HG02840 (cell line): Measurements from ENCODE around the gene PLD4.

Source experiments
- ATAC-seq: cut with Tn5 transposase; IDR thresholded peaks from one replicate; pipeline ENCODE4 v1.9.1; 2021; ENCODE audit warnings: mild to moderate bottlenecking, moderate library complexity, moderate number of reproducible peaks; ENCODE audit not compliant: unreplicated experiment, low FRiP score

The PLD4 gene

DNA sequence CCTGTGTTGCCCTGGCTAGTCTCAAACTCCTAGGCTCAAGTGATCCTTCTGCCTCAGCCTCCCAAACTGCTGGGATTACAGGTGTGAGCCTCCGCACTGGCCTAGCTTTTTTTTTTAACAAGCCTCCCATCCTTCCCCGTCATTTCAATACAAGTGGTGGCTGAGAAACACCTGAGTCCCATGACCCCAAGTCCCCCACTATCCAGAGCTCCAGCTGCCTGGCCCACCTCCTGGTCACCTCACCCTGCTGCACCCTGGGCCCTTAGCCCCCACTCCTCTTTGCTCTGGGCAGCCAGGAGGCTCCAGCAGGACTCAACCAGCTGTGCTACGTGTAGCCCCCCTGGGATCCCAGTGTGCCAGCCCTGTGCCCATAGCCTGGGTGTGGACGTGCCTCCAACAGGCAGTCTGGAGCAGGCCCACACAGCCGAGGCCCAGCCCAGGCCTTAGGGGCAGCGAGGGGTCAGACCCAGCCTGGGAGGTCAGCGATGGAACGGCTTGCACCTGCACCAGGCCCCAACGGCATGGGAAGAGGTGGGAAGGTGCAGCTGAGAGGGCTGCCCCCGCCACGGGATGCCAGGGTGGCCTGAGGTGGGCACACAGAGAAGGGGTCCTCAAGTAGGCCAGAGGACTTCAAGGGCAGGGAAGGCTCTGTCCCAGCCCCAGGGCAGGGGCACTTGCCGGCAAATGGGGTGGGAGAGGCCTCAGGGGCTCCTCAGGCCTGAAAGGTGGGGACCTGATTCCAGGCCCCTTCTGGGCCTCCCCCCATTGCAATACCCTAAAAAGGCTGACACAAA is 47.0 kb downstream of the PLD4 start:
- ATAC-seq = no peak

DNA sequence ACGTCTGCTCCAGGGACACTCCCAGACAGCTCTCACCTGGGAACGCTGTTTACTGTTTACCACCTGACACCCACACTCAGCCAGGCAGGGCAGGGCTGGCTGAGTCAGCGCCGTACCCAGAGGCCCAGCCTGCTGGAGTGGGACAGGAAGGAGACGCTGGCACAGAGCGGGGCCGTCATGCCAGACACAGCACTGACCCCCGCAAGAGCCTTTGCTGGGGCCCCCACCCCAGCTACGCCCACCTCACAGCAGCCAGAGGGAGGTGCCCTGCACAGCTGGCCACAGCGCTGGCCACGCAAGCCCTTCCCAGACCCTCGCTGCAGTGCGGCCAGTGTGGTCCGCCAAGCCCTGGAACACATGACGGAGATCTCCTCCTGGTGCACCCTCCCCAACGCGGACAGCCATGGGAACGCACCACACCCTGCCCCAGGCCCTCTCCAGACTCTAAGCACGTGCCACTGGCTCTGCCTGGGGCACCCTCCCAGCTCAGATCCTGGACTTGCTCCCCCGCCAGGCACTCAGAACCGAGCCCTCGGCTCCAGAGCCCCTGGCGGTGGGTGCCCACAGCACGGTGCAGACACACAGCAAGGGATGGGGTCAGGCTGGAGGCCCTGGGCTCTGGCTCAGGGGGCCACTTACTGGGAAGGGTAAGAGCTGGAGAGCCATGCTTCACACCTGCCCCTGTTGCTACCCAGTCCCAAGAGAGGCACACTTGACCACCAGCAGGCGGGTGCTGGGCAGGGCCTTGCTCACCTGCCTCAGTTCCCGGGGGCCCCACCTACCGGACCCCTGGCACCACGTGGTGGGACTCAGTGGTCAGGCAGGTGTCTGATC is 47.8 kb downstream of the PLD4 start:
- no peak for ATAC-seq

DNA sequence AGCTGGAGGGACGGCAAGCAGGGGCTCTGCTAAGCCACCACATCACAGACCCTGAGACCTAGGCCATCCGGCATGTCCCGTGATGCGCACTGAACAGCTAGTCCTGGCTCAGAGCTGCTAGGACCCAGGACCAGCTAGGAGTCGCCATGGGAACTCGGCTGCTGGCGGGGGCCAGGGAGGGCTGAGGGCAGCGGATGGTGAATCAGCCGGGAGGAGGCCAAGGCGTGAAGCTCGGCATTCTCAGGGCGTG is 48.4 kb downstream of the PLD4 start:
- no peak for ATAC-seq

DNA sequence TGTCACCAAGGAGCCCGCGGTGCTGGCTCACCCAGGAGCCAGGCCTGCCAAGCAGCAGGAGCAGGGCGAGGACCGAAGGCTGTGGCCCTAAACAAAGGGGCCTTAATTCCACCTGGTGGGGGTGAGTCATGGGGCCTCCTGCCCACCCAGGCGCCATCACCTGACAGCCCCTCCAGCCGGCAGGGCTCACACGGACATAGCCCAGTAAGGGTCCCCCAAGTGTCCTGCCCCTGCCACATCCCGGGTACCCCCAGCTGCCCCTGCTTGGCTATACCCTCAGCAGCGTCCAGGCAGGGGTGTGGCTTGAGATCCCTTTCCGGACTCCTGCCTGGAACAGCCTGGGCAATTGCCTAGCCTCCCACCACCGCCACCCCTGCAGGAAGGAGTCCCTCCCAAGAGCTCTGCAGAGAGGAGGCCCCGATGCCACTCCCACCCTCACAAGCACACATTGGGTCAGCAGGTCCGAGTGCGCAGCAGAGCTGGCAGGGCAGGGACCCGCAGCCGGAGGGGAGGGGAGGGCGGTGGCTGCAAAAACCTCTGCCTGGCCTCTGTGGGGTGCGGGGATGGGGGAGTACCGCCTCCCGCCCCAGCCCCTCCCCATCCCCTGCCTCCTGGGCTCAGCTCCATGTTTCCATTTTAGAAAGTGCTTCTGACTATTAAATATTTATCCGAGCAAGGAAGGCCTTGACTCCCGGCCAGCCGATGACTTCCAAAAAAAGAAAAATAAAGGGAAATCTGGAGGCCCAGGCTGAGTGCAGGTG is 48.9 kb downstream of the PLD4 start:
- ATAC-seq = no peak

DNA sequence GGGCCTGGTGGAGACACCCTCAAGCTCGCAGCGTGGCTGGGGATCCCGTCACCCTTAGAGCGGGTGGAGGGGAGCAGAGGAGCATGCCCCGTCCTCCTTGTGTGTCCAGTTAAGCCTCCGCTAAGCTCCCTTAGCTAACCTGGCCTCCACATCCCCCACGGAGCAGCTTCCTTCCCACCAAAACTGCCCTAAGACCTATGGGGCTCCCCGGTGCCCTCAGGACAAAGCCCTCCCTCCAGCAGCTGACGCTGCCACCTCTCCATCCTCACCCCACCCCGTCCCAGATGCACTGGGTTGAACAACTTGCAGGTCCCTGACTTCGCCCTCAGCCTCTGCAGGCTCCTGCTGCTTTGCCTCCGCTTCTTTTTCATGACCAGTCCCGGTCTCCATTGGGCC is 49.5 kb downstream of the PLD4 start:
- no peak for ATAC-seq

DNA sequence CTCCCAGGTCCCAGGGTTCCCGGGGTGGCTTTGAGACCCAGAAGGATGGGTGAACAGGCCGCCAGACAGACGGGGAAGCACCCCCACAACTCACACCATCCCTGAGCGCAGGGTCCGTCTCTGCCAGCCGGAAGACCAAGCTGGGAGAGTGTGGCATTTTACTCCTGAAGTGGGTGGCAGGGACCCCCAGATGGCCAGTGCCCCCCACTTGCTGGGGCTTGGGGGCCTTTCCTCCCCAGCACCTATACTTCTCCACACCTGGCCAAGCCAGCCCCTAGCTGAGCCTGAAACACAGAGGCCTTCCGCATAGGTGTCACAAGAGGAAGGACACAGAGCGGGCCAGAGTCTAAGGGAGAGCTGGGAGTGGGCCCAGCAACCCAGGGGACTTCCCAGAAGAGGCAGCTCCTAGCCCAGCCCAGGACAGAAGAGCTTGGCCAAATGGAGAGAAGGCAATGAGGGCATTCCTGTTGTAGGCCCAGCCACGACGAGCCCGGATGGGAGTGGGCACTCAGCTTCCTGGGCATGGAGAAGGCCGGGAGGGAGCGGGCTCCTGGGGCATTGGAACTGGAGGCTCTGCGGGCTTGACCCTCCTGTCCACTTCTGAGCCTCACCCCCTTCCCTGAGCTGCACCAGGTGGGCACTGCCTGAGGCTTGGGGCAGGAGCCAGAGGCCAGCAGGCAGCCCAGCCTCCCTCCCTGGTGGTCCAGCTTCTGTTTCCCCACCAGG is 50.1 kb downstream of the PLD4 start:
- no peak for ATAC-seq

DNA sequence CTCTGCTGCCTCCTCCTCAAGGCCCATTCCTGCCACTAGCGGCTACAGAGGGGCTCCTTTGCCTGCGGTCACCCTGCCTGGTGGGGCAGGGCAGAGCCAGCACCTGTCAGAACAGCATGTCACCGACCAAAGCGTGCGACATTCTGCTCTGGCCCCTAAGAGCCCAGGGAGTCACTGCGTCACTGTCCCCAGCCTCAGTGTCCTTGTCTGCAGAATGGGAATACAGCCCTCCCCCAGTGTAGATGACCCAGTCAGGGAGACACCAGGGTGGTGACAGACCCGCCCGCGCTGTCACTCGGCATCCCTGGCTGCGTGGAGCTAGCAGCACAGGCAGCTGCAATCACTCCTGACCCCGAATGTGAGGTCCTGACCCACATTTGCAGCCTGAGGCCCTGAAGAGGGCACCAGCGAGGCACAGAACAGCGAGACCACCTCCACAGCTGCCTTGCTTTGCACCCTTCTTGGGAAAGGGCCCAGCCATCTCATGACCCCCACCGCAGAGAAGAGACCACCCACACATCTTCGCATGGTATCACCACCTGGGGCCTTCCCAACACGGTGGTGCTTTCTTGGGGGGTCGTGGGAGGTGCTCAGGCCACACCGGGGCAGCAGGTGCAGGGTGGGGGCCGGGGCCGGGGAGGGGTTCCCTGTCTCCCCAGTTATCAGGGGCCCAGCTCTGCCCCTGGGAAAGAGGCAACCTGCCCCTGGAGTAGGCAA is 51.0 kb downstream of the PLD4 start:
- no peak for ATAC-seq

DNA sequence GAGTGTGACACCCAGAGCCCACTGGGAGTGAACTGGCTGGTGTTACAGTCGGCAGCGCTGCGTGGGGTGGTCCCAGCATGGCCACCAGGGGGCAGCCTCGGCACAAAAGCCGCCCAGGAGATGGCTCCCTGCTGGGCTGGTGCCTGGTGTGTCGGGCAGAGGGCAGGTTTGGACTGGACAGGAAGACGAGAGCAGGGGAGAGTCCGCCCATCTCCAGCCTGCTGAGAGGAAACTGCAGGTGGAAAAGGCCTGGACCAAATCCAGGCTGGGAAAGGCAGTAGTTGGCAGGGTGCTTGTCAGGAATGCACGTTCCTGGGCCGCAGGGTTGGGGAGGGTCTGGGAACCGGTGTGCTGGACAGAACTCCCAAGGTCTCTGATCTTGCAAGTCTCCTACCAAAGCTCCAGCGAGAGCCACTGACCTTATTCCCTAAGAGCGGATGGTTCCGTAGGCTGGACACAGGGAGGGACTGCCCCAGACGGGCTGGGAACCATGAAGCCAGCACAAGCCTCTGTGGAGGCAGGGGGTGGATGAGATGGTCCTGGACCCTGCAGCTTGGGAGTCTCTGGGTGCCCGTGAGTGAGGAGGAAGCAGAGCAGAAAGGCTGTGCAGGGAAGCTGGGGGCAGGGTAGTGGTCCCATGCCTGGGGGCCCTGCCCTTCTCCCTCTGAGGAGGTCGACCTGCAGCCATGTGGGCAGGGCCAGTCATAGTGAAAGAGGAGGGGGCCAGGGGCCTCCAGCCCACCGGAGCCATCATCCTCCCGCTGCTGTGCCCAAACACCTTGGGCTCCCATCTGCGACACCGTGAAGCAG is 51.7 kb downstream of the PLD4 start:
- no peak for ATAC-seq

DNA sequence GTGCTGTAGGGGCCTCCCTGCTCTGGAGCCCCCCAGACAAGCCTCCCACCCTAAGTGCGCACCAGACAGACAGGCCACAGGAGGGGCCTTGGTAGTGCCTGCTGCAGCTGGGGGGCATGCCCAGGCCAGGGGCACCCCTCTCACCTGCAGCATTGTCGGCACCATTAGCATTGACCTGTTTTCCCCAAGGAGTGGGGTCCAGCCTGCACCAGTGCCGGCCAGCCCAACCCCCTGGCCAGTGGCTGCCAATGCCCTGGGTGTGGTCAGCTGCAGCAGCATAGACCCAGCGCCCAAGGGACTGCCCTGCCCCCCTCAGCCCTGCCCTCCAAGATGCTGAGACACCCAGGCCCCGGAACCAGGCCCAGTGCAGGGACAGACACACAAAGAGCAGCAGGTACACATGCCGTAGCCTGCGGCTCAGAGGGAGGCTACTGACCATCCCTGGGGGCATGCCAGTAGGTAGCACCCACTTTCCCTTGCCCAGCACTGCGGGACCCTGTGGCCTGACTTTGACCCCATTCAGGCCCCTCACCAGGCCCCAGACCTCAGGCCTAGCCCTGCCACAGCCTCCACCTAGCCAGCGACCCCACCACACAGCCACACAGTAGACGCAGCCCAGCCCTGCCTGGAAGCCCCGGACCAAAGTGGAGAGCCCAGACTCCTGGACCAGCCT is 52.5 kb downstream of the PLD4 start:
- no peak for ATAC-seq

DNA sequence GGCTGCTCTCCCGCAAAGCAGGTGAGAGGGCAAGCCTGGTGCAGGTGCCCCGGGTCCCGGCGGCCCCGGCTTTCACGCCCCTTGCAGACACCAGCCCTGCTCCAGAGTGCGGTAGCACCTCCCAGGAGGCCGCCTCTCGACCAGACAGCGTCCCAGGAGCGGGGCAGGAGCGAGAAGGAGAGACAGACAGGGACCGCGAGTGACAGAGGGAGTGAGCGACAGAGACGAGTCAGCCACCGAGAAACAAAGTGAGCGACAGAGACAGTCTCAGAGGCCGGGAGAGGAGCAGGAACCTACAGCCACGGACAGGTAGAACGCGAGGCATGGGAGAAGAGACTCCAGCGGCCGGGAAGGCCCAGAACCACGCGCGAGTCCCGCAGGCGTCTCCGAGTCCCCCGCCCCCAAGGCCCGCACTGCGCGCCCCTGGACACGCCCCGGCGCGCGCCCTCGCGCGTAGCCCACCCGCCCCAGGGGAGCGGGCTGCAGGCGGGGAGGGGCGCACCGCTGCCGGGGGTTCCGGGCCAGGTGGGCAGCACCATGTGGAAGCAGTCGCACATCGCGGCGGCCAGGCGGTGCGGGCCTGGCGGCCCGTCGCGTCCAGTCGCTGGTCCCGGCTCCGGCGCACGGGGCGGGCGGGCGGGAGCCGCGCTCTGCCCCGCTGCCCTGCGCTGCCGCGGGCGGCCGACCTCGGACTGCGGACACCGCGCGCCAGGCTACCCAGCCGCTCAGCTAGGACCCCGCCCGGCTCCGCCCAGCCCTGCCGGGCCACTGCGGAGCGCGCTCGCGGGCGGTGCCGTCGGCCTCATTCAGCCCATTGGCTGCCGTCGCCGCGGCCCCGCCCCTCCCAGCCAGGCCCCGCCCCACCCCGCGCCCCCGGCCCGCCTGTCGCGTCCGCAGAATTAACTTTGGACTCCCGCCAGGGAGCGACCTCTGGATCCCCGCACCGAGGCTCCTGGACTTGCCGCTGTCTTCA is 53.3 kb downstream of the PLD4 start, which contains the start of gene AHNAK2:
Gene AHNAK2, minus strand, starts transcription at position 694 of the 973 bp plus-strand sequence. Its CDS starts 137 bp downstream, at position 557.
- ATAC-seq = no peak

DNA sequence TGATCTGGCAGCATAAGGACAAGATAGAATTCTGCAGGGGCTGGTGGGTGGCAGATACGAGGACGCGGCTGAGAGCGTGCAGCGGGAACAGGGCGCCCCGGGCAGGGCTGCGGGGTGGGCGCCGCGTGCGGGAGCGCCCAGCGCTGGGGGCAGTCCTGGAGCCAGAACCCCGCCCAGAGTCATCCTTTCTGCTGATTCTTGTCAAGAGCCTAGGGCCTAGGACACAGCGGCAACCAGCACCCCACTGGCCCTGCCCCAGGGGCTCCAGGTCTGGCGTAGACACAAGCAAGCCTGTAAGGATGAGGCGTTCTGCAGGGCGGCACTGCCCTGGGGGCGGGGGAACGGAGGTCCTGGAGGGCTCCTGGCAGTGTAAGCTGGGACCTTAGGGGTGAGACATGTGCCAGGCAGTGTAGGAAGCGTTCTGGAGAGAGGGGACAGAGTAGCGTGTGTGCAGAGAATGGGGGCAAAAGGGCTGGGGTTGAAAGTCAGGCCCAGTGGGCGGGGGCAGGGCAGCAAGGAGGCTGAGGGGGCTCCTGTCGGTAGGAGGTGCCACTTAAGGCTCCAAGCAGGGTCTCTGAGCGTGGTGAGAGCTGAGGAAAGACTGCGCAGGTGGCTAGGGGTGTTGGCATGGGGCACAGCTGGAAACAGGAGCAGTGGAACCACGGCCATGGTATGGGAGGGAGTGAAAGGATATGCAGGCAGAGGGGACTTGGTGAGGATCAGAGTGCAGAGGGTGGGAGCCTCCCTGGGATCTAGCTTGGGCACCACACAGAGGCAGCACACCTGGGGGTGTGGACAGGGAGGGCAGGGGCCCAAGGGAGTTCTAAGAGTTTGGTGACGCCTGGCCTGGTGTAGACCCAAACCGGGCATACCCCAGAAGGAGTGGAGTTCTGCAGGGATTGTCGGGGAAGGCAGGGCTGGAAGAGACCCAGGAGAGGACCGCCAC is 54.3 kb downstream of the PLD4 start:
- no peak for ATAC-seq

DNA sequence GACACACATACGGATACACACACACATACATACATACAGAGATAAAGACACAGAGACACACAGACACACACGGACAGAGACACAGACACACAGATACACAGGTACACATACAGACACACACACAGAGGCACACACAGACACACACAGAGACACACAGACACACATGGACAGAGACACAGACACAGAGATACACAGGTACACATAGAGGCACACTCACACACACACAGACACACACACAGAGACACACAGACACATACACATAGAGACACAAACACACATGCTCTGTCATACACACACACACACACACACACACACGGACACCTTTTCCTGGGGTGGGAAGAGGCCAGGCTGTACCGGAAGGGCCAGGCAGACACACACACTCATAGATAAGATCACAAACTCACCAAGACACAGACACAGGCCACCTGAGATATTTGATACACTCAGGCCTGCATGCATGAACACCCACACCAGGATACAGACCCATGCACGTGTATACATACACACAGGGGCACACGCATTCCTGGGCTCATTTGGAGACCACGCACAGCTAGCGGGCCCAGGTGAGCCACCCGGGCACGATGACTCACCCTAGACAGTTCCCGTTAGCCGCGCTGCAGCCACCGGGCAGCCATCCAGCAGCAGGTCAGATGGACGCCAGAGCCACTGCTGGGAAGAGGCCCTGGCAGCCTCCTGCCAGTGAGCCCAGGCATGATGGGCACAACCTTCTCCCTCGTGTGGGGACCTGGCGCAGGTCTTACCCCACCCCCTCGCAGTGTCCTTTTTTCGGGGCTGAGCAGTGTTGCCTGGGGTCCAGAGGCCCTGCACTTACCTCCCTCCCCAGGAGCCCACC is 55.3 kb downstream of the PLD4 start:
- ATAC-seq = no peak

DNA sequence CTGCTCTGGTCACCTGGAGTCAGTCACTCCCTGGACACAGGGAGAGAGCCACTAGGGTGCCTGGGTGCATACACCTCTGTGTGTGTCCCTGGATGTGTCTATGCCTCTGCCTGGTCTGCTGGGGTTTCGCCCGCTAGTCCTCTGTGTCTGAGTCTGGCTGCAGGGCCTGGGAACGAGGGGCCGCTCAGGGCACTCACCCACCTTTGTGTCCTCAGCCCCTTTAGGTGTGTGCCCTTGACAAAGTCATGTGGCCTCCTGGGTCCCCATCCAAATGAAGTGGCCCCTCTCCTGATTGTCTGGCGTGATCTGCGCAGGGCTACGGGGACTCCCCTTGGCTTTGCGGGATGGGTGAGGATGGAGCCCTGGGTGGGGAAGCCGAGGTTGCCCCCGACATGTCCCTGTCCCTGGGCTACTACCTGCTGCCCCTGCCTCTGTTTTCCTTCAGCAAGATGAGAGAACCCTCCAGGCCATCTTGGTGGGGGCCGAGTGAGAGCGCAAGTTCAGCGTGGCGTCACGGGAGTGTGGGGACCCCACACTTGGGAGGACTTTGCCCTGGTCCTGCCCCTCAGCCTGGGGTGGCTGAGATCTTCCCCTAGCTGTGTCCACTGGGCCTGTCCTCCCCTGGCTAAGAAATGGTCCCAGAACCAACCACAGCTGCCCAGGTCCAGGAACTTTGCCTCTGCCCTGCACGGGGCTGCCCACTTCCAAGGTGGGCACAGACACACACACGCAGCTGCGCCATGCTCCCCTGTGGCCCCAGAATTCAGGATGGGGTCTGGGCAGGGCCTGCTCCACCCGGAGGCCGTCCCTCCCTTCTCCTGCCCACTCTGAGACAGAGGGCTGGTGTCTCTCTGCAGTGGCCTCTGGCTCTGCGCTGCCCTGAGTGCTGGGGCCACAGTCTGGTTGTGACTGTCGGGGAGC is 56.2 kb downstream of the PLD4 start:
- no peak for ATAC-seq
